HepG2 (cell line): ENCODE measurements around the gene DPEP2NB. TPM values are rescaled to one million over a fixed set of nuclear protein-coding genes. Genes with fewer than 3 reads are reported as not detected.

Experiments used
- AGO2 ChIP-seq: fragments of 200-400 bp; formaldehyde crosslinking; optimal IDR thresholded peaks from 2 replicates; pipeline ENCODE3; 2017; ENCODE audit warnings: mild to moderate bottlenecking, low read depth, low read length, moderate library complexity
- DNMT1 ChIP-seq: sonication (generic); formaldehyde crosslinking; IDR thresholded peaks from 2 replicates; pipeline ENCODE4 v1.5.1; 2020; ENCODE audit warnings: mild to moderate bottlenecking, missing genetic modification reagents
- DZIP1 ChIP-seq: sonication (generic); formaldehyde crosslinking; IDR thresholded peaks from 2 replicates; pipeline ENCODE4 v1.5.0; 2020; ENCODE audit warnings: mild to moderate bottlenecking, missing genetic modification reagents
- FIP1L1 ChIP-seq: fragments of 200-400 bp; formaldehyde crosslinking; IDR thresholded peaks from 2 replicates; pipeline ENCODE4 v1.6.1; 2018; ENCODE audit warnings: low read depth, mild to moderate bottlenecking, low read length, moderate library complexity, borderline replicate concordance; ENCODE audit not compliant: insufficient read depth
- HOXA7 ChIP-seq: sonication (generic); formaldehyde crosslinking; IDR thresholded peaks from 2 replicates; pipeline ENCODE4 v1.8.1; 2022; ENCODE audit warnings: mild to moderate bottlenecking, missing genetic modification reagents, moderate library complexity
- KMT2A ChIP-seq: sonication (generic); formaldehyde crosslinking; IDR thresholded peaks from 2 replicates; pipeline ENCODE4 v1.4.0; 2020; ENCODE audit warnings: missing genetic modification reagents
- NCOA5 ChIP-seq: sonication (generic); formaldehyde crosslinking; IDR thresholded peaks from 2 replicates; pipeline ENCODE4 v1.4.0; 2020; ENCODE audit warnings: missing genetic modification reagents
- PAX8 ChIP-seq: sonication (generic); formaldehyde crosslinking; IDR thresholded peaks from 2 replicates; pipeline ENCODE4 v1.8.0; 2022; ENCODE audit warnings: mild to moderate bottlenecking, missing genetic modification reagents, borderline replicate concordance
- PITX1 ChIP-seq: sonication (generic); formaldehyde crosslinking; IDR thresholded peaks from 2 replicates; pipeline ENCODE4 v1.5.1; 2020; ENCODE audit warnings: mild to moderate bottlenecking, missing genetic modification reagents
- RBFOX2 ChIP-seq: fragments of 200-400 bp; formaldehyde crosslinking; IDR thresholded peaks from 2 replicates; pipeline ENCODE4 v1.6.1; 2017; ENCODE audit warnings: low read depth, mild to moderate bottlenecking, low read length
- RBM39 ChIP-seq: fragments of 200-400 bp; formaldehyde crosslinking; IDR thresholded peaks from one replicate; pipeline ENCODE4 v1.6.1; 2018; ENCODE audit warnings: antibody characterized with exemption, mild to moderate bottlenecking, low read depth, low read length; ENCODE audit not compliant: poor library complexity, severe bottlenecking
- ZBTB34 ChIP-seq: sonication (generic); formaldehyde crosslinking; IDR thresholded peaks from 2 replicates; pipeline ENCODE4 v1.8.0; 2022; ENCODE audit warnings: mild to moderate bottlenecking, missing genetic modification reagents
- ZFAT ChIP-seq: sonication (generic); formaldehyde crosslinking; conservative IDR thresholded peaks from 2 replicates; pipeline ENCODE4 v1.8.1; 2023; ENCODE audit warnings: missing genetic modification reagents, inconsistent platforms
- ZNF652 ChIP-seq: IDR thresholded peaks from 2 replicates; pipeline ENCODE4 v1.6.1; 2016; ENCODE audit warnings: low read depth, borderline replicate concordance
- polyA plus RNA-seq, 8 experiments: library from polyadenylated mRNA; depleted of rRNA in 3 of 8; stranded (reverse) in 7 of 8; unstranded in 1 of 8; fragments of >200 nt; fragmentation: Illumina TruSeq in 4 of 8; extraction: Trizol in 4 of 8; gene quantifications; 2 replicates each; pipeline versions ENCODE4 v1.2.1 to v1.2.3, GENCODE V29; 2011 to 2016; ENCODE audit warnings: low read depth in 4 of 8, missing spikeins in 1 of 8, mixed read lengths in 1 of 8; ENCODE audit not compliant: insufficient read depth in 1 of 8
- total RNA-seq, 5 experiments: library from RNA; depleted of rRNA; stranded (reverse); fragments of >200 nt; fragmentation: Illumina TruSeq; extraction: Trizol; gene quantifications; 2 replicates each; pipeline ENCODE4 v1.2.3, GENCODE V29; 2016; ENCODE audit warnings: low read depth in 1 of 5
- TF ChIP-seq, protein P1 (sequence below), 2 experiments: IDR thresholded peaks; 2 replicates each; pipeline ENCODE4 v1.6.1; 2011 to 2012; ENCODE audit warnings: low read length in 2 of 2, borderline replicate concordance in 1 of 2, low read depth in 1 of 2, mild to moderate bottlenecking in 1 of 2, moderate library complexity in 1 of 2
- TF ChIP-seq, protein P2 (sequence below): sonication (generic); formaldehyde crosslinking; IDR thresholded peaks from 2 replicates; pipeline ENCODE4 v1.5.1; 2020; ENCODE audit warnings: missing genetic modification reagents, mild to moderate bottlenecking, borderline replicate concordance
- TF ChIP-seq, protein P3 (sequence below): sonication (generic); formaldehyde crosslinking; IDR thresholded peaks from 2 replicates; pipeline ENCODE4 v1.4.0; 2020; ENCODE audit warnings: missing genetic modification reagents
- TF ChIP-seq, protein P4 (sequence below): sonication (generic); formaldehyde crosslinking; IDR thresholded peaks from 2 replicates; pipeline ENCODE4 v1.4.0; 2020; ENCODE audit warnings: mild to moderate bottlenecking, missing genetic modification reagents

DPEP2NB gene
- total and polyA plus RNA-seq, 2 of the 13 experiments (the other 11 are each of a cell fraction or from before 2014, with no cell fraction given), result not detected

GRCh38 chr16:67968400-67969253 is 47.1 kb downstream of the DPEP2NB start, which contains the start of gene SLC12A4 (continued):
- TF ChIP-seq DZIP1 (CRISPR knock-in tag) (peak; percentile 33; the same call in 1 of the 2 replicates), HOXA7 (CRISPR knock-in tag) (no peak), NCOA5 (CRISPR knock-in tag) (no peak), AGO2 (peak; percentile 12), KMT2A (no peak; the same call in 1 of the 2 replicates), PITX1 (CRISPR knock-in tag) (peak; percentile 65; the same call in 1 of the 2 replicates), PAX8 (peak; percentile 84; the same call in 1 of the 2 replicates), ZNF652 (CRISPR knock-in tag) (no peak), RBM39 (peak; percentile 62), FIP1L1 (peak; percentile 15; the same call in 1 of the 2 replicates), ZBTB34 (CRISPR knock-in tag) (no peak), RBFOX2 (peak; percentile 80), ZFAT (CRISPR knock-in tag) (no peak), DNMT1 (CRISPR knock-in tag) (0 out of 2 replicates have a peak, but pooled peaks have one; percentile 28)
- TF ChIP-seq, protein P1, sequence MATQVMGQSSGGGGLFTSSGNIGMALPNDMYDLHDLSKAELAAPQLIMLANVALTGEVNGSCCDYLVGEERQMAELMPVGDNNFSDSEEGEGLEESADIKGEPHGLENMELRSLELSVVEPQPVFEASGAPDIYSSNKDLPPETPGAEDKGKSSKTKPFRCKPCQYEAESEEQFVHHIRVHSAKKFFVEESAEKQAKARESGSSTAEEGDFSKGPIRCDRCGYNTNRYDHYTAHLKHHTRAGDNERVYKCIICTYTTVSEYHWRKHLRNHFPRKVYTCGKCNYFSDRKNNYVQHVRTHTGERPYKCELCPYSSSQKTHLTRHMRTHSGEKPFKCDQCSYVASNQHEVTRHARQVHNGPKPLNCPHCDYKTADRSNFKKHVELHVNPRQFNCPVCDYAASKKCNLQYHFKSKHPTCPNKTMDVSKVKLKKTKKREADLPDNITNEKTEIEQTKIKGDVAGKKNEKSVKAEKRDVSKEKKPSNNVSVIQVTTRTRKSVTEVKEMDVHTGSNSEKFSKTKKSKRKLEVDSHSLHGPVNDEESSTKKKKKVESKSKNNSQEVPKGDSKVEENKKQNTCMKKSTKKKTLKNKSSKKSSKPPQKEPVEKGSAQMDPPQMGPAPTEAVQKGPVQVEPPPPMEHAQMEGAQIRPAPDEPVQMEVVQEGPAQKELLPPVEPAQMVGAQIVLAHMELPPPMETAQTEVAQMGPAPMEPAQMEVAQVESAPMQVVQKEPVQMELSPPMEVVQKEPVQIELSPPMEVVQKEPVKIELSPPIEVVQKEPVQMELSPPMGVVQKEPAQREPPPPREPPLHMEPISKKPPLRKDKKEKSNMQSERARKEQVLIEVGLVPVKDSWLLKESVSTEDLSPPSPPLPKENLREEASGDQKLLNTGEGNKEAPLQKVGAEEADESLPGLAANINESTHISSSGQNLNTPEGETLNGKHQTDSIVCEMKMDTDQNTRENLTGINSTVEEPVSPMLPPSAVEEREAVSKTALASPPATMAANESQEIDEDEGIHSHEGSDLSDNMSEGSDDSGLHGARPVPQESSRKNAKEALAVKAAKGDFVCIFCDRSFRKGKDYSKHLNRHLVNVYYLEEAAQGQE (IDR thresholded peaks at IDR 0.05; ENCODE audit: borderline replicate concordance in 1 of 2, low read depth in 1 of 2, low read length in 2 of 2), result peak in 1 of 2 experiments; percentile 71; a peak in 2 of 4 replicates
- TF ChIP-seq, protein P2, sequence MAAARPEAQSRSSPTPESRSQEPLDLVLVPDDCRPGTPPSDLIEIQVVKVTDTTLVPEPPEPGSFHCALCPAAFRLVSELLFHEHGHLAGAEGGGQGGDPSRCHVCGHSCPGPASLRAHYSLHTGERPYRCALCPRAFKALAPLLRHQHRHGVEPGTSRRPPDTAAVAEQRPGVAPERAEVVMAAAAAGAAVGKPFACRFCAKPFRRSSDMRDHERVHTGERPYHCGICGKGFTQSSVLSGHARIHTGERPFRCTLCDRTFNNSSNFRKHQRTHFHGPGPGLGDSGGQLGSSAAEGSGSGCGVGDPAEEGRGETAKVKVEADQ, result peak; percentile 69; the same call in 1 of the 2 replicates
- TF ChIP-seq, protein P3, sequence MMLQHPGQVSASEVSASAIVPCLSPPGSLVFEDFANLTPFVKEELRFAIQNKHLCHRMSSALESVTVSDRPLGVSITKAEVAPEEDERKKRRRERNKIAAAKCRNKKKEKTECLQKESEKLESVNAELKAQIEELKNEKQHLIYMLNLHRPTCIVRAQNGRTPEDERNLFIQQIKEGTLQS (CRISPR knock-in tag), result peak; percentile 89
- TF ChIP-seq, protein P4, sequence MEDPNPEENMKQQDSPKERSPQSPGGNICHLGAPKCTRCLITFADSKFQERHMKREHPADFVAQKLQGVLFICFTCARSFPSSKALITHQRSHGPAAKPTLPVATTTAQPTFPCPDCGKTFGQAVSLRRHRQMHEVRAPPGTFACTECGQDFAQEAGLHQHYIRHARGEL (CRISPR knock-in tag), result 0 out of 2 replicates have a peak, but pooled peaks have one; percentile 64
